GM23338 (cell line): ENCODE data around the gene TERT. TPM values are rescaled to one million over a fixed set of nuclear protein-coding genes. Genes with fewer than 3 reads are reported as not detected.

ENCODE experiments used
- ATAC-seq: fragments of 200-7000 bp; cut with Tn5 transposase; 3 replicates; pipeline ENCODE4 v1.9.1; 2020
- DNase-seq: peaks from one replicate; pipeline ENCODE4 v3.0.0-alpha.2; 2015; ENCODE audit warnings: low spot score
- H2AFZ ChIP-seq: fragments of 200-600 bp; sonication (generic); 2 replicates; pipeline ENCODE4 v1.8.0; 2016; ENCODE audit warnings: antibody characterized with exemption, mild to moderate bottlenecking, moderate library complexity
- H3F3A ChIP-seq: fragments of 200-600 bp; sonication (generic); replicated peaks from 2 replicates; pipeline ENCODE4 v1.8.0; 2017; ENCODE audit warnings: antibody characterized with exemption, mixed run types, low read depth
- H3K27ac ChIP-seq: fragments of 200-600 bp; sonication (generic); 2 replicates; pipeline ENCODE4 v1.6.1; 2016; ENCODE audit warnings: low read depth
- H3K27me3 ChIP-seq: fragments of 200-600 bp; sonication (generic); 2 replicates; pipeline ENCODE4 v1.8.0; 2016; ENCODE audit warnings: mild to moderate bottlenecking, mixed run types, moderate library complexity; ENCODE audit not compliant: insufficient read depth
- H3K36me3 ChIP-seq: fragments of 200-600 bp; sonication (generic); 2 replicates; pipeline ENCODE4 v1.8.0; 2016; ENCODE audit warnings: mild to moderate bottlenecking; ENCODE audit not compliant: insufficient read depth
- H3K4me1 ChIP-seq: fragments of 200-600 bp; sonication (generic); 2 replicates; pipeline ENCODE4 v1.8.0; 2016; ENCODE audit warnings: mild to moderate bottlenecking, moderate library complexity; ENCODE audit not compliant: insufficient read depth
- H3K4me2 ChIP-seq: fragments of 200-600 bp; sonication (generic); 2 replicates; pipeline ENCODE4 v1.7.1; 2017; ENCODE audit warnings: mixed run types
- H3K4me3 ChIP-seq: fragments of 200-600 bp; sonication (generic); 2 replicates; pipeline ENCODE4 v1.6.1; 2016; ENCODE audit warnings: mixed run types
- H3K79me2 ChIP-seq: fragments of 200-600 bp; sonication (generic); replicated peaks from 2 replicates; pipeline ENCODE4 v1.8.0; 2017; ENCODE audit warnings: mild to moderate bottlenecking; ENCODE audit not compliant: insufficient read depth
- H3K9me2 ChIP-seq: fragments of 200-600 bp; sonication (generic); 2 replicates; pipeline ENCODE4 v1.8.0; 2017; ENCODE audit not compliant: insufficient read depth
- H4K20me1 ChIP-seq: fragments of 200-600 bp; sonication (generic); replicated peaks from 2 replicates; pipeline ENCODE4 v1.8.0; 2017; ENCODE audit warnings: mild to moderate bottlenecking; ENCODE audit not compliant: insufficient read depth
- H3K27ac Mint-ChIP-seq: 2 replicates; pipeline ENCODE4 v1.8.0; 2020; ENCODE audit warnings: inconsistent platforms, mild to moderate bottlenecking, moderate library complexity, mixed read lengths
- H3K27me3 Mint-ChIP-seq: 3 replicates; pipeline ENCODE4 v1.8.0; 2022; ENCODE audit warnings: low read depth, mild to moderate bottlenecking, moderate library complexity, mixed read lengths, inconsistent platforms; ENCODE audit not compliant: insufficient read depth, poor library complexity
- H3K36me3 Mint-ChIP-seq: 3 replicates; pipeline ENCODE4 v1.8.0; 2021; ENCODE audit warnings: low read depth, mild to moderate bottlenecking, inconsistent platforms, moderate library complexity, mixed read lengths
- H3K4me1 Mint-ChIP-seq: 3 replicates; pipeline ENCODE4 v1.8.0; 2020; ENCODE audit warnings: mild to moderate bottlenecking, inconsistent platforms, mixed read lengths
- H3K4me3 Mint-ChIP-seq: 3 replicates; pipeline ENCODE4 v1.8.0; 2021; ENCODE audit warnings: moderate library complexity, mild to moderate bottlenecking, inconsistent platforms, mixed read lengths
- H3K9me3 Mint-ChIP-seq: 3 replicates; pipeline ENCODE4 v1.8.0; 2020; ENCODE audit warnings: moderate library complexity, mild to moderate bottlenecking, inconsistent platforms, mixed read lengths
- CREB1 ChIP-seq: fragments of 250-450 bp; sonication (Bioruptor Pico); IDR thresholded peaks from 2 replicates; pipeline ENCODE4 v1.5.0; 2020; ENCODE audit warnings: low read depth, mild to moderate bottlenecking, moderate library complexity
- EZH2 ChIP-seq: fragments of 200-600 bp; sonication (generic); IDR thresholded peaks from one replicate; pipeline ENCODE4 v1.8.0; 2017; ENCODE audit warnings: antibody characterized with exemption, mild to moderate bottlenecking, low read depth; ENCODE audit not compliant: unreplicated experiment
- EZH2phosphoT487 ChIP-seq: fragments of 200-600 bp; sonication (generic); IDR thresholded peaks from one replicate; pipeline ENCODE4 v1.8.1; 2018; ENCODE audit warnings: antibody characterized with exemption; ENCODE audit not compliant: unreplicated experiment
- STAT1 ChIP-seq: IDR thresholded peaks from one replicate; pipeline ENCODE4 v1.6.1; 2016; ENCODE audit warnings: antibody characterized with exemption; ENCODE audit not compliant: unreplicated experiment
- ZNF114 ChIP-seq: fragments of 250-450 bp; sonication (Bioruptor Pico); IDR thresholded peaks from 2 replicates; pipeline ENCODE4 v1.5.0; 2020; ENCODE audit warnings: mild to moderate bottlenecking, moderate library complexity
- ZNF331 ChIP-seq: fragments of 250-450 bp; sonication (Bioruptor Pico); IDR thresholded peaks from 2 replicates; pipeline ENCODE4 v1.5.0; 2020; ENCODE audit warnings: low read depth, mild to moderate bottlenecking, moderate library complexity
- polyA plus RNA-seq: library from polyadenylated mRNA; unstranded; fragments of >200 nt; fragmentation: Nextera tagmentation; extraction: Ambion mirVana; gene quantifications from 2 replicates; pipeline ENCODE4 v1.2.1, GENCODE V29; 2016
- total RNA-seq: library from RNA; depleted of rRNA; stranded (reverse); fragments of >200 nt; shearing (Covaris generic); gene quantifications from 2 replicates; pipeline ENCODE4 v1.2.3, GENCODE V29; 2014
- TF ChIP-seq, protein P1 (sequence below): IDR thresholded peaks from 2 replicates; pipeline ENCODE4 v1.6.1; 2016; ENCODE audit warnings: antibody characterized with exemption
- TF ChIP-seq, protein P2 (sequence below): IDR thresholded peaks from one replicate; pipeline ENCODE4 v1.6.1; 2018; ENCODE audit warnings: antibody characterized with exemption; ENCODE audit not compliant: unreplicated experiment
- TF ChIP-seq, protein P3 (sequence below): fragments of 250-450 bp; sonication (Bioruptor Pico); IDR thresholded peaks from 2 replicates; pipeline ENCODE4 v1.5.0; 2020; ENCODE audit warnings: mild to moderate bottlenecking, moderate library complexity
- TF ChIP-seq, protein P4 (sequence below), 2 experiments: fragments of 200-600 bp in 1 of 2; sonication (generic) in 1 of 2; conservative IDR thresholded peaks; 2 replicates each; pipeline versions ENCODE4 v1.5.1 to v1.6.1; 2016 to 2017; ENCODE audit warnings: antibody characterized with exemption in 2 of 2, low read depth in 2 of 2, mild to moderate bottlenecking in 2 of 2, moderate library complexity in 1 of 2

The TERT gene
- total and polyA plus RNA-seq, 2 experiments from 2014 or later = 9.8 to 46.4 TPM

DNA sequence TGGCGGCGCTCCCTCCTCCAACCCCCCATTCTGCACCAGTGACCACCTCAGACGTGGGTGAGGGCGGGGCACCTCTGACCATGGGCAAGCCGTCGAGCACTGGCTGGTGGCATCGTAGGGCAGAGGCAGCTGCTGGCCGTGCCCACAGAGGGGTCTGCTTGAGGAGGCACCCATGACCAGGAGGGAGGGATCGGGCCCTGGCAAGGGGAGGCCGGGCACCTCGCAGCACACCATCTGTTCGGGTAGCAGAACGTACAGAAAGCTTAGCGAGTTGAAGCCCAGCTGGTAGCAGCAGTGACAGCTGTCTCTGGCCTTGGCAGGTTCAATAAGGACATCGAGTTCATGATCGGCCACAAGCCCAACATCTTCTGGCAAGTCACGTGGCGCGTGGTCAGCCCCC is 74.0 kb downstream of the TERT start:
- no peaks in the 10 kb centered on the region for H3K4me1 ChIP-seq
- Mint-ChIP-seq H3K36me3 (no peaks in the 10 kb centered on the region), H3K27me3 (peaks cover 7% of the 10 kb centered on the region), H3K4me1 (peaks cover under 1% of the 10 kb centered on the region), H3K4me3 (no peak overlapping the region), H3K27ac (no peak overlapping the region), H3K9me3 (peaks cover 2% of the 10 kb centered on the region; the same call in 2 of the 3 replicates)
- peaks cover 4% of the 10 kb centered on the region; the same call in 1 of the 2 replicates for H3K9me2 ChIP-seq
- peaks cover 10% of the 10 kb centered on the region for H3F3A ChIP-seq
- TF ChIP-seq ZNF331 = no peak
- TF ChIP-seq, protein P1, sequence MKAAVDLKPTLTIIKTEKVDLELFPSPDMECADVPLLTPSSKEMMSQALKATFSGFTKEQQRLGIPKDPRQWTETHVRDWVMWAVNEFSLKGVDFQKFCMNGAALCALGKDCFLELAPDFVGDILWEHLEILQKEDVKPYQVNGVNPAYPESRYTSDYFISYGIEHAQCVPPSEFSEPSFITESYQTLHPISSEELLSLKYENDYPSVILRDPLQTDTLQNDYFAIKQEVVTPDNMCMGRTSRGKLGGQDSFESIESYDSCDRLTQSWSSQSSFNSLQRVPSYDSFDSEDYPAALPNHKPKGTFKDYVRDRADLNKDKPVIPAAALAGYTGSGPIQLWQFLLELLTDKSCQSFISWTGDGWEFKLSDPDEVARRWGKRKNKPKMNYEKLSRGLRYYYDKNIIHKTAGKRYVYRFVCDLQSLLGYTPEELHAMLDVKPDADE = no peak
- TF ChIP-seq, protein P2, sequence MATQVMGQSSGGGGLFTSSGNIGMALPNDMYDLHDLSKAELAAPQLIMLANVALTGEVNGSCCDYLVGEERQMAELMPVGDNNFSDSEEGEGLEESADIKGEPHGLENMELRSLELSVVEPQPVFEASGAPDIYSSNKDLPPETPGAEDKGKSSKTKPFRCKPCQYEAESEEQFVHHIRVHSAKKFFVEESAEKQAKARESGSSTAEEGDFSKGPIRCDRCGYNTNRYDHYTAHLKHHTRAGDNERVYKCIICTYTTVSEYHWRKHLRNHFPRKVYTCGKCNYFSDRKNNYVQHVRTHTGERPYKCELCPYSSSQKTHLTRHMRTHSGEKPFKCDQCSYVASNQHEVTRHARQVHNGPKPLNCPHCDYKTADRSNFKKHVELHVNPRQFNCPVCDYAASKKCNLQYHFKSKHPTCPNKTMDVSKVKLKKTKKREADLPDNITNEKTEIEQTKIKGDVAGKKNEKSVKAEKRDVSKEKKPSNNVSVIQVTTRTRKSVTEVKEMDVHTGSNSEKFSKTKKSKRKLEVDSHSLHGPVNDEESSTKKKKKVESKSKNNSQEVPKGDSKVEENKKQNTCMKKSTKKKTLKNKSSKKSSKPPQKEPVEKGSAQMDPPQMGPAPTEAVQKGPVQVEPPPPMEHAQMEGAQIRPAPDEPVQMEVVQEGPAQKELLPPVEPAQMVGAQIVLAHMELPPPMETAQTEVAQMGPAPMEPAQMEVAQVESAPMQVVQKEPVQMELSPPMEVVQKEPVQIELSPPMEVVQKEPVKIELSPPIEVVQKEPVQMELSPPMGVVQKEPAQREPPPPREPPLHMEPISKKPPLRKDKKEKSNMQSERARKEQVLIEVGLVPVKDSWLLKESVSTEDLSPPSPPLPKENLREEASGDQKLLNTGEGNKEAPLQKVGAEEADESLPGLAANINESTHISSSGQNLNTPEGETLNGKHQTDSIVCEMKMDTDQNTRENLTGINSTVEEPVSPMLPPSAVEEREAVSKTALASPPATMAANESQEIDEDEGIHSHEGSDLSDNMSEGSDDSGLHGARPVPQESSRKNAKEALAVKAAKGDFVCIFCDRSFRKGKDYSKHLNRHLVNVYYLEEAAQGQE = no peak
- no peak for TF ChIP-seq CREB1 (CRISPR knock-in tag)
- TF ChIP-seq EZH2phosphoT487 = no peak
- no peak for TF ChIP-seq ZNF114 (CRISPR knock-in tag)
- no peaks in the 10 kb centered on the region for H3K36me3 ChIP-seq
- H3K79me2 ChIP-seq = no peaks in the 10 kb centered on the region
- ATAC-seq = no peak
- H2AFZ ChIP-seq = no peak overlapping the region
- DNase-seq = no peak
- H4K20me1 ChIP-seq = no peaks in the 10 kb centered on the region
- no peak overlapping the region for H3K4me3 ChIP-seq
- H3K4me2 ChIP-seq = no peak overlapping the region
- no peak overlapping the region for H3K27ac ChIP-seq
- H3K27me3 ChIP-seq = no peaks in the 10 kb centered on the region

DNA sequence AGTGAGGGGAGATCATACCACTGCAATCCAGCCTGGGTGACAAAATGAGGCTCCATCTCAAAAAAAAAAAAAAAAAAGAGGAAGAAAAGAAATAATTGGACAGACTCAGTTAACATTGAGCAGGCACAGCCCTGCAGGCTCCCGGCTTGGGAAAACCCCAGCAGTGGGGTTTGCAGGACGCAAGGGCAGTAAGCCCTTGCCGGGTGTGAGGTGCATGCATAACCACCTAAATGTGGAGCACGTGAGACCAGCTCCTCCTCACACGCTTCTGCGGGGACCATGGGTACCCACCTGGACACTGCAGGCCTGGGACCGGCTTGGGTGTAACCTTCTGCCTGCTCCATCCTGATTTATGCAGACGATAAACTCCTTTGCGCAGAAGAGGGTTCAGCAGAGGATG is 74.5 kb downstream of the TERT start:
- Histone ChIP-seq H3F3A (peaks cover 10% of the 10 kb centered on the region), H3K36me3 (no peaks in the 10 kb centered on the region), H3K4me2 (no peak overlapping the region), H3K27ac (no peak overlapping the region), H2AFZ (no peak overlapping the region), H3K27me3 (no peaks in the 10 kb centered on the region), H4K20me1 (no peaks in the 10 kb centered on the region), H3K4me3 (no peak overlapping the region), H3K4me1 (no peaks in the 10 kb centered on the region), H3K79me2 (no peaks in the 10 kb centered on the region), H3K9me2 (peaks cover 4% of the 10 kb centered on the region; the same call in 1 of the 2 replicates)
- no peaks in the 10 kb centered on the region for H3K36me3 Mint-ChIP-seq
- H3K27ac Mint-ChIP-seq = no peak overlapping the region
- DNase-seq = no peak
- no peak for ATAC-seq
- no peak overlapping the region for H3K4me3 Mint-ChIP-seq
- H3K9me3 Mint-ChIP-seq = peaks cover 3% of the 10 kb centered on the region; the same call in 2 of the 3 replicates
- H3K27me3 Mint-ChIP-seq = peaks cover 6% of the 10 kb centered on the region
- no peaks in the 10 kb centered on the region; the same call in 2 of the 3 replicates for H3K4me1 Mint-ChIP-seq
- TF ChIP-seq STAT1 = no peak
- no peak for TF ChIP-seq EZH2
- TF ChIP-seq, protein P3, sequence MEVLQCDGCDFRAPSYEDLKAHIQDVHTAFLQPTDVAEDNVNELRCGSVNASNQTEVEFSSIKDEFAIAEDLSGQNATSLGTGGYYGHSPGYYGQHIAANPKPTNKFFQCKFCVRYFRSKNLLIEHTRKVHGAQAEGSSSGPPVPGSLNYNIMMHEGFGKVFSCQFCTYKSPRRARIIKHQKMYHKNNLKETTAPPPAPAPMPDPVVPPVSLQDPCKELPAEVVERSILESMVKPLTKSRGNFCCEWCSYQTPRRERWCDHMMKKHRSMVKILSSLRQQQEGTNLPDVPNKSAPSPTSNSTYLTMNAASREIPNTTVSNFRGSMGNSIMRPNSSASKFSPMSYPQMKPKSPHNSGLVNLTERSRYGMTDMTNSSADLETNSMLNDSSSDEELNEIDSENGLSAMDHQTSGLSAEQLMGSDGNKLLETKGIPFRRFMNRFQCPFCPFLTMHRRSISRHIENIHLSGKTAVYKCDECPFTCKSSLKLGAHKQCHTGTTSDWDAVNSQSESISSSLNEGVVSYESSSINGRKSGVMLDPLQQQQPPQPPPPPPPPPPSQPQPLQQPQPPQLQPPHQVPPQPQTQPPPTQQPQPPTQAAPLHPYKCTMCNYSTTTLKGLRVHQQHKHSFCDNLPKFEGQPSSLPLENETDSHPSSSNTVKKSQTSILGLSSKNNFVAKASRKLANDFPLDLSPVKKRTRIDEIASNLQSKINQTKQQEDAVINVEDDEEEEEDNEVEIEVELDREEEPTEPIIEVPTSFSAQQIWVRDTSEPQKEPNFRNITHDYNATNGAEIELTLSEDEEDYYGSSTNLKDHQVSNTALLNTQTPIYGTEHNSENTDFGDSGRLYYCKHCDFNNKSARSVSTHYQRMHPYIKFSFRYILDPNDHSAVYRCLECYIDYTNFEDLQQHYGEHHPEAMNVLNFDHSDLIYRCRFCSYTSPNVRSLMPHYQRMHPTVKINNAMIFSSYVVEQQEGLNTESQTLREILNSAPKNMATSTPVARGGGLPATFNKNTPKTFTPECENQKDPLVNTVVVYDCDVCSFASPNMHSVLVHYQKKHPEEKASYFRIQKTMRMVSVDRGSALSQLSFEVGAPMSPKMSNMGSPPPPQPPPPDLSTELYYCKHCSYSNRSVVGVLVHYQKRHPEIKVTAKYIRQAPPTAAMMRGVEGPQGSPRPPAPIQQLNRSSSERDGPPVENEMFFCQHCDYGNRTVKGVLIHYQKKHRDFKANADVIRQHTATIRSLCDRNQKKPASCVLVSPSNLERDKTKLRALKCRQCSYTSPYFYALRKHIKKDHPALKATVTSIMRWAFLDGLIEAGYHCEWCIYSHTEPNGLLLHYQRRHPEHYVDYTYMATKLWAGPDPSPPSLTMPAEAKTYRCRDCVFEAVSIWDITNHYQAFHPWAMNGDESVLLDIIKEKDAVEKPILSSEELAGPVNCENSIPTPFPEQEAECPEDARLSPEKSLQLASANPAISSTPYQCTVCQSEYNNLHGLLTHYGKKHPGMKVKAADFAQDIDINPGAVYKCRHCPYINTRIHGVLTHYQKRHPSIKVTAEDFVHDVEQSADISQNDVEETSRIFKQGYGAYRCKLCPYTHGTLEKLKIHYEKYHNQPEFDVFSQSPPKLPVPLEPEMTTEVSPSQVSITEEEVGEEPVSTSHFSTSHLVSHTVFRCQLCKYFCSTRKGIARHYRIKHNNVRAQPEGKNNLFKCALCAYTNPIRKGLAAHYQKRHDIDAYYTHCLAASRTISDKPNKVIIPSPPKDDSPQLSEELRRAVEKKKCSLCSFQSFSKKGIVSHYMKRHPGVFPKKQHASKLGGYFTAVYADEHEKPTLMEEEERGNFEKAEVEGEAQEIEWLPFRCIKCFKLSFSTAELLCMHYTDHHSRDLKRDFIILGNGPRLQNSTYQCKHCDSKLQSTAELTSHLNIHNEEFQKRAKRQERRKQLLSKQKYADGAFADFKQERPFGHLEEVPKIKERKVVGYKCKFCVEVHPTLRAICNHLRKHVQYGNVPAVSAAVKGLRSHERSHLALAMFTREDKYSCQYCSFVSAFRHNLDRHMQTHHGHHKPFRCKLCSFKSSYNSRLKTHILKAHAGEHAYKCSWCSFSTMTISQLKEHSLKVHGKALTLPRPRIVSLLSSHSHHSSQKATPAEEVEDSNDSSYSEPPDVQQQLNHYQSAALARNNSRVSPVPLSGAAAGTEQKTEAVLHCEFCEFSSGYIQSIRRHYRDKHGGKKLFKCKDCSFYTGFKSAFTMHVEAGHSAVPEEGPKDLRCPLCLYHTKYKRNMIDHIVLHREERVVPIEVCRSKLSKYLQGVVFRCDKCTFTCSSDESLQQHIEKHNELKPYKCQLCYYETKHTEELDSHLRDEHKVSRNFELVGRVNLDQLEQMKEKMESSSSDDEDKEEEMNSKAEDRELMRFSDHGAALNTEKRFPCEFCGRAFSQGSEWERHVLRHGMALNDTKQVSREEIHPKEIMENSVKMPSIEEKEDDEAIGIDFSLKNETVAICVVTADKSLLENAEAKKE (CRISPR knock-in tag) = no peak
- TF ChIP-seq, protein P4, sequence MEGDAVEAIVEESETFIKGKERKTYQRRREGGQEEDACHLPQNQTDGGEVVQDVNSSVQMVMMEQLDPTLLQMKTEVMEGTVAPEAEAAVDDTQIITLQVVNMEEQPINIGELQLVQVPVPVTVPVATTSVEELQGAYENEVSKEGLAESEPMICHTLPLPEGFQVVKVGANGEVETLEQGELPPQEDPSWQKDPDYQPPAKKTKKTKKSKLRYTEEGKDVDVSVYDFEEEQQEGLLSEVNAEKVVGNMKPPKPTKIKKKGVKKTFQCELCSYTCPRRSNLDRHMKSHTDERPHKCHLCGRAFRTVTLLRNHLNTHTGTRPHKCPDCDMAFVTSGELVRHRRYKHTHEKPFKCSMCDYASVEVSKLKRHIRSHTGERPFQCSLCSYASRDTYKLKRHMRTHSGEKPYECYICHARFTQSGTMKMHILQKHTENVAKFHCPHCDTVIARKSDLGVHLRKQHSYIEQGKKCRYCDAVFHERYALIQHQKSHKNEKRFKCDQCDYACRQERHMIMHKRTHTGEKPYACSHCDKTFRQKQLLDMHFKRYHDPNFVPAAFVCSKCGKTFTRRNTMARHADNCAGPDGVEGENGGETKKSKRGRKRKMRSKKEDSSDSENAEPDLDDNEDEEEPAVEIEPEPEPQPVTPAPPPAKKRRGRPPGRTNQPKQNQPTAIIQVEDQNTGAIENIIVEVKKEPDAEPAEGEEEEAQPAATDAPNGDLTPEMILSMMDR (conservative IDR thresholded peaks at IDR 0.05; ENCODE audit: low read depth in 2 of 2) = no peak
